T-helper 1 cell treated with Interleukin-12 subunit alpha and Interleukin-12 subunit beta and Interleukin-4 antibody, amounts not matched to agents 30 μg/mL and 1 μg/mL, for 36 hours (primary cell): ENCODE data around the gene VASN.

Source experiments
- H3K27ac Mint-ChIP-seq: one replicate; pipeline ENCODE4 v1.8.0; 2021; ENCODE audit warnings: mild to moderate bottlenecking, mixed read lengths
- H3K27me3 Mint-ChIP-seq: one replicate; pipeline ENCODE4 v1.8.0; 2021; ENCODE audit warnings: low read depth, mixed read lengths
- H3K36me3 Mint-ChIP-seq: one replicate; pipeline ENCODE4 v1.8.0; 2021; ENCODE audit warnings: low read depth, mixed read lengths
- H3K4me1 Mint-ChIP-seq: one replicate; pipeline ENCODE4 v1.8.0; 2021; ENCODE audit warnings: low read depth, mixed read lengths
- H3K4me3 Mint-ChIP-seq: one replicate; pipeline ENCODE4 v1.8.0; 2021; ENCODE audit warnings: mild to moderate bottlenecking, moderate library complexity, mixed read lengths
- H3K9me3 Mint-ChIP-seq: one replicate; pipeline ENCODE4 v1.8.0; 2021; ENCODE audit warnings: mixed read lengths

The VASN gene

DNA sequence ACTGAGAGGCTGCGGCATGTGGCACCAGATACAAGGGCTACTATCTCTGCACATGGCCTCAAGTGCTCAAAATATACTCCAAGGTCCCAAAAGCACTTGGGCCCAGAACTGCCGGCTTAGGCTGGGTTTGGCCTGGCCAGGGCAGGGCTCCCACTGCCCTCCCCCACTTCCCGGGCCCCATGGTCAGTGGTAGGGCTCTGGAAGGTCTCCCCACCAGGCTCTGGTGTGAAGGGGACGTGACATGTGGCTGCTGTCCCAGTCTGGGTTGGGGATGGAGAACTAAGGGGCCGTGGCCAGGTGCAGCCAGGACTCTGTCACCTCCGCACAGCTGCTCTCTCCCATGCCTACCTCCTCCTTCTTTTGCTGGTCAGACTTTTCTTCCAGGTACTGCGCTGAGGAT is 14.8 kb upstream of the VASN start:
- H3K27me3 Mint-ChIP-seq, result no peaks in the 10 kb centered on the region

DNA sequence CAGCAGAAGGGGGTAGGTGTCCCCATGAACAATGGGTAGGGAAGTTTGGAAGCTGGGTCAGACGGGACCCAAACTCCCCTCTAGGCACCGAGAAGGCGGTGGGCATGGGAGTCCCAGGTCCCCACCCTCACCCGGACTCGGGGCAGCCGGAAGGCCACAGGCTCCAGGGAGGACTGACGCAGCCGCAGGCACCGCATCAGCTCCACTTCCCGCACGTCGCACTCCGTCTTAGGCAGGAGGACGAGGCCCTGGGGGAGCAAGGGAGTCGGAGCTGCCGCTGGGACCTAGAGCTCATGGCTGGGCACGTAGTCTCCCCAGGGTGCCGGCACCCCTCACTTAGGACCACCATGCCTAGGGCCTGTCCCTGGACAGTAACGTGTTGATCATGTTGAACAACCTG is 13.4 kb upstream of the VASN start:
- H3K4me3 Mint-ChIP-seq, result no peak overlapping the region

More for the DNA sequence above, 14.8 kb upstream of the VASN start:
- H3K4me3 Mint-ChIP-seq, result no peak overlapping the region
- H3K36me3 Mint-ChIP-seq, result peaks cover 16% of the 10 kb centered on the region
- peaks cover under 1% of the 10 kb centered on the region for H3K4me1 Mint-ChIP-seq
- no peaks in the 10 kb centered on the region for H3K9me3 Mint-ChIP-seq
- no peak overlapping the region for H3K27ac Mint-ChIP-seq

DNA sequence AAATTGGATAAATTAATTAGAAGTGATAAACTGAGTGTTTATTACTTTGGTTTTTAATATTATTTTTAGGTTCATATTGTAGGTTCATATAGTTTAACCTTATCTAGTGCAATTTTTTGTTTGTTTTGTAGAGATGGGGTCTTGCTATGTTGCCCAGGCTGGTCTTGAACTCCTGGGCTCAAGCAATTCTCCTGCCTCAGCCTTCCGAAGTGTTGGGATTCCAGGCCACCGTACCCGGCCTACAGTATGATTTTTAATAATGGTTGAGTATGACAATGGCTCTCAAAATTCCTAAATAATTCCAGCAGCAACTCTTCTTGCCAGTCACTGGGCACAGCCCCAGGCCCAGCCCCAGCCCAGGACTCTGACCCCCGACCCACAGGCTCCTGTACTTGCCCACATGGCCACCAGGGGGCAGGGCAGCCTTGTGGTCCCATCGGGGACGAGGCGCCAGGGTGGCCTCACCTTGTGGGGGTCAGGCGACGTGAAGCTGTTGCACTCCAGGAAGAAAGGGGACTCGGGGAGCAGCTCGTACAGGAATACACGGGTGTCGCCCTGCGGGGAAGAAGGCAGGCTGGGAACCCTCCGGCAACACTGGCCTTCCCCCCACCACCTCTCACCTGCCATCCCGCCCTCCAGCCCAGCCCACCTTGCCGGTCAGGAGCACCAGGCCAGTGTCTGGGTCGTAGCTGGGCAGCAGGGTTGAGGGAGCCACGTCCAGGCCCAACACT is 12.7 kb upstream of the VASN start:
- no peak overlapping the region for H3K4me3 Mint-ChIP-seq
- H3K27me3 Mint-ChIP-seq, result no peaks in the 10 kb centered on the region
- H3K4me1 Mint-ChIP-seq, result no peaks in the 10 kb centered on the region
- H3K36me3 Mint-ChIP-seq, result peaks cover 22% of the 10 kb centered on the region
- no peaks in the 10 kb centered on the region for H3K9me3 Mint-ChIP-seq
- H3K27ac Mint-ChIP-seq, result peak overlapping the region; percentile 26

More for the DNA sequence above, 13.4 kb upstream of the VASN start:
- no peaks in the 10 kb centered on the region for H3K9me3 Mint-ChIP-seq
- H3K27me3 Mint-ChIP-seq, result no peaks in the 10 kb centered on the region
- H3K27ac Mint-ChIP-seq, result no peak overlapping the region
- H3K36me3 Mint-ChIP-seq, result peaks cover 19% of the 10 kb centered on the region
- no peaks in the 10 kb centered on the region for H3K4me1 Mint-ChIP-seq

DNA sequence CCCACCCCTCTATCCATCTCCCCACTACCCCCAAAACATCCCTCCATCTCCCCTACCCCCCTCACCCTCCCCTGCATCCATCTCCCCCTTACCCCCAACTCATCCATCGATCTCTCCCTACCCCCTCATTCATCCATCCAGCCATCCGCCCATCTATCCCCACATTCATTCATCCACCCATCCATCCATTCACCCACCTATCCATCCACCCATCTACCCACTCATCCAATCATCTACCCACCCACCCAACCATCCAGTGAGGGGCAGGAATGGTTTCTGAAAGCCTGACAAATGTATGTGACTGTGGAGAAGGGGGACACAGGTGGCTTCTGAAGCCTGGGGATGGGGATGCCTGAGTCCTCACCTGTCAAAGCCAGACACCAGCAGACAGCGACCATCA is 11.7 kb upstream of the VASN start:
- H3K27ac Mint-ChIP-seq, result no peak overlapping the region
- no peaks in the 10 kb centered on the region for H3K9me3 Mint-ChIP-seq
- H3K36me3 Mint-ChIP-seq, result peaks cover 15% of the 10 kb centered on the region
- H3K27me3 Mint-ChIP-seq, result no peaks in the 10 kb centered on the region
- no peaks in the 10 kb centered on the region for H3K4me1 Mint-ChIP-seq
- H3K4me3 Mint-ChIP-seq, result no peak overlapping the region

DNA sequence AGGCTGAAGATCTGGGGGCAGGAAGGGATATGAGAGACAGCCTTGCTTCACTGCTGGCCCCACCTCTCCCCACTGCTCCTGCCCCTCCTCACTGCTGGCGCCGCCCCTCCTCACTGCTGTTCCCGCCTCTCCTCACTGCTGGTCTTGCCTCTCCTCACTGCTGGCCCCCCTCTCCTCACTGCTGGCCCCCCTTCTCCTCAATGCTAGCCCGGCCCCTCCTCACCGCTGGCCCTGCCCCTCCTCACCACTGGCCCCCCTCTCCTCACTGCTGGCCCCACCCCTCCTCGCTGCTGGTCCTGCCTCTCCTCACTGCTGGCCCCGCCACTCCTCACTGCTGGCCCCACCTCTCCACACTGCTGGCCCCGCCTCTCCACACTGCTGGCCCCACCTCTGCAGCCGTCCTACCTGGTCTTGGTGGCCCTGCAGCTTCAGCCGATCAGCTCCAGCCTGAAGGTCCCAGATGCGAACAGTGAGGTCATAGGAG is 11.1 kb upstream of the VASN start:
- Mint-ChIP-seq H3K9me3 (no peaks in the 10 kb centered on the region), H3K4me1 (no peaks in the 10 kb centered on the region), H3K4me3 (no peak overlapping the region), H3K27ac (no peak overlapping the region), H3K27me3 (no peaks in the 10 kb centered on the region), H3K36me3 (peaks cover 14% of the 10 kb centered on the region)

DNA sequence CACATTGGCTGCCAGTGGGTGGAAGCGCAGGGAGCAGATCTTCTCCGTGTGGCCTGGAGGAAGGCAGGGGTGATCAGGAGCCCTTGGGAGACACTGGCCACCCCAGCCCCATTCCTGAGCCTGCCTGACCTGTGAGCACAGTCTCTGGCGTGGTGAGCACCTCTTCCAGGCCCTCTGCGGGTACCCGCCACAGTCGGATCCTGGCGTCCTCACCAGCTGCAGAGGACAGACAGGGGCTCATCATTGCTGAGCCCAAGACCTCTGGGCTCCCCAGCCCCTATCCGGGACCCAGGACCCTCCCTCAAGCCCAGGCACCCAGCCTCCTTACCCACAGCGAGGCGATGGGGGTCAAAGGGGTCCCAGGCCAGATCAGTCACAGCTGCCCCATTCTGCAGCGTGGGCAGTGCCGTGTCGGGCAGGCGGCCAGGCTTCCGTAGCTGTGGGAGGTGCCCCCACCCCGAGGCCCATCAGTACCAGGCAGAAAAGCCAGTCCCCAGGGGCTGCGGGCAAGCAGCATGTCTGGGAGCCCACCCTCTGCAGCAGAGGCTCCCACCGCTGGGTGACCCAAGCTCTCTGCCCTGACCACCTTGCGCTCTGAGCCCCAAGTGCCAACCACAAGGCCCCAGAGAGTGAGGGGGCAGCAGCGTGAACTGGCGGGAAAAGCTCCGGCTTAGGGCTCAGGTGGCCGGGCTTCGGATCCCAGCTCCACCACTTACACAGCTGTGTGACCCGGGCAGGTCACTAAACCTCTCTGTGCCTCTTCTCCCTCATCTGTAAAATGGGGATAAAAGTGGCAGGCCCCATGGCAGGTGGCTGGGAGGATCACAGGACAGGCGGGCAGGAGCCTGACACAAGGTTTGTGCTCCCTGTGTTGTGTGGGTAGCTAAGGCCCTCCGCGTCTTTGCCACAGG is 10.4 kb upstream of the VASN start:
- H3K27ac Mint-ChIP-seq, result no peak overlapping the region
- H3K9me3 Mint-ChIP-seq, result no peaks in the 10 kb centered on the region
- H3K27me3 Mint-ChIP-seq, result no peaks in the 10 kb centered on the region
- H3K4me1 Mint-ChIP-seq, result no peaks in the 10 kb centered on the region
- H3K4me3 Mint-ChIP-seq, result no peak overlapping the region
- peaks cover 14% of the 10 kb centered on the region for H3K36me3 Mint-ChIP-seq

DNA sequence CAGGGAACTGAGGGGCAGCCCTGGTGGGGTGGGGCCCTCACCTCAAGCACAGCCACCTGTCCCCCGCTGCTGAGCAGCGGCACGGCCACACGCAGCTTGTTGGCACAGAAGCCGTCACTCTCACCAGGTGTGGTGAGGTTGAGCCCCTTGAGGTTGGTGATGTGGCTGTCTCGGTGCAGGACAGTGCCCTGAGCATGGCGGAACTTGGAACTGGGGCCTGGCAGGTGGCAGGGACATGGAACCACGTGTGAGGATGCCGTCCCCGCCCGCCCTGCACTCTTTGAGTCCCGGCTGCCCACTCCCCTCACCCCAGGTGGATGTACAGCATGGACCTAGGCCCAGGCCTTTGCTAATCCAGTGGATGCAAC is 9.7 kb upstream of the VASN start:
- Mint-ChIP-seq H3K9me3 (no peaks in the 10 kb centered on the region), H3K27ac (no peak overlapping the region), H3K27me3 (no peaks in the 10 kb centered on the region), H3K4me3 (no peak overlapping the region), H3K4me1 (no peaks in the 10 kb centered on the region), H3K36me3 (peaks cover 14% of the 10 kb centered on the region)

DNA sequence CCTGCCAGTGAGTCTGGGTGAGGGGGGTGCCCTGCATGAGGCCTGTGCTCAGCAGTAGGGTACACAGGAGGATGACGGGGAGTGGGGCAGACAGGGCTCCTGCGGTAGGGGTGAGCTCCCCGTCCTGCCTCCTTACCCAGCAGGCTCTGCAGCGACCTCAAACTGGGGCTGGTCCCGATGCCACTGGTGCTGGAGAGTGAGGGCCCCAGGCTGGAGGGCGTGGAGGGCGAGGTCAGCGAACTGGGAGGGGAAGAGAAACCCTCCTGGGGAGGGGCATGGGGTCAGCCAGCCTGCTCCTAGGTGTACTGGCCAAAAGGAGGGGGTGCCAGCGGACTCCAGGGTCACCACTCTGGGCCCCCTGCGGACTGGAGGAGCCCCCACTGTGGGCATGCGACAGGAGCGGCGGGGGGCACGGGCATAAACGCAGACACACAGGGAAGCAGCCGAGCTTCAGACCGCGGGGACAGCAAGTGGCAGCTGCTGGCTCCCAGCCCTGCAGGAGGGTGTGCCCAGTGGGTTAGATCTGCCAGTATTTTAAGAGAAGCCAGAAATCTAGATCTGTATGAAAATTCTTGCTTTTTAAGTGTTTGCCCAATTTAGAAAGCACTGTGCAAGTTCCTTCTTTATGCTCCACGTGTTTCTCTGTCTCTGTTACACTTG is 9.0 kb upstream of the VASN start:
- H3K36me3 Mint-ChIP-seq, result peaks cover 14% of the 10 kb centered on the region
- no peak overlapping the region for H3K27ac Mint-ChIP-seq
- H3K9me3 Mint-ChIP-seq, result no peaks in the 10 kb centered on the region
- H3K4me1 Mint-ChIP-seq, result no peaks in the 10 kb centered on the region
- no peaks in the 10 kb centered on the region for H3K27me3 Mint-ChIP-seq
- H3K4me3 Mint-ChIP-seq, result no peak overlapping the region

DNA sequence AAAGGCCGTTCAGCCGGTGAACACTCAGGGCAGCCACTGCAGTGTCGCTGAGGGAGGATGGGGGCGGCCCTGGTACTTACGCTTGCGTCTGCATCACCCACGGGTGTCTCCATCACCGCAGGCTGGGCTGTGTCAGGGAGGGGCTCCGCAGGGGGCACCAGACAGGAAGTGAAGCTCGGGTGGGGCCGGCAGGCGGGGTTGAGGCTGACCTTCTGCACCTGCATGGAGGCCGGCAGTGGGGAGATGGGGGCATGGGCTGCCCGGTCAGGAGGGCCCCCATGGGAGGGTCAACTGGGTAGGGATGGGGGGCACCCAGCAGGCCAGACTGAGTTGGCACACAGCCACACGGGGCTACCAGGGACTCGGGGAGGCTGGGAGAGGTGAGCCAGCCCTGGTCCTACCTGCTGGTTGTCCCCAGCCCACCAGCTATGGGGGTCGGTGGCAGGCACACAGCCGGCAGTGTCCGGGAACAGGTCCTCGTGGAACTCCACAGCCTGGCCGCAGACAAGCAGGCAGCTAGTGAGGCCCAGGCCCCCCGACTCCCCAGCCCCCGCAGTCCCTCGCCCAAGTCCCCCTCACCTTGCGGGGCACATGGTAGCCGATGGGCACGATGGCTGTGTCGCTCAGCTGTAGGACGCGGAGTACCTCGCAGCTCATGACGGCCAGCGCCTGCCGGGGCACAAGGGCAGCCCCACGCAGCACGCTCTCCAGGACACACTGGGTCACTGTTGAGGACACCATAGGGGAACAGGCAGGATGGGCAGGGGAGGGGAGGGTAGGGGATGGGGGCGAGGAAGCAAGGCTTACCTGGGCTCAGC is 7.2 kb upstream of the VASN start:
- H3K9me3 Mint-ChIP-seq, result no peaks in the 10 kb centered on the region
- no peaks in the 10 kb centered on the region for H3K4me1 Mint-ChIP-seq
- H3K27ac Mint-ChIP-seq, result no peak overlapping the region
- H3K4me3 Mint-ChIP-seq, result no peak overlapping the region
- H3K27me3 Mint-ChIP-seq, result no peaks in the 10 kb centered on the region
- peaks cover 10% of the 10 kb centered on the region for H3K36me3 Mint-ChIP-seq

DNA sequence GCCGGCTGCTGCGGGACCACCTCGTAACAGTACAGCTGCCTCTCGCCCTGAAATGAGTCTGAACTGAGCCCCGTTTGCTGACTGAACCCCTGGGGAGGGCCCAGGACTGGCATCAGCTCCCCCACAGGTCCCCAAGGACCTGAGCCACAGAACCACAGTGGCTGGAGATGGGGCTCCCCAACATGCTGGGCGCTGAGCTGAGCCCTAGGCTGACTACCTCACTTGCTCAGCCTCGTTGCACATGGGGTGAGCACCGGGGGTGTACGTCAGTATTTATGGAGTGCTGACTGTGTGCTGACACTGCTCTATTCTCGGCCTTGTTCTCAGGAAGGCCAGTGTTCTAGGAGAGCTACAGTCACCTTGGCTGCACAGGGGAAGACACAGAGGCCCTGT is 6.6 kb upstream of the VASN start:
- no peaks in the 10 kb centered on the region for H3K9me3 Mint-ChIP-seq
- H3K27ac Mint-ChIP-seq, result no peak overlapping the region
- no peaks in the 10 kb centered on the region for H3K27me3 Mint-ChIP-seq
- no peak overlapping the region for H3K4me3 Mint-ChIP-seq
- no peaks in the 10 kb centered on the region for H3K4me1 Mint-ChIP-seq
- peaks cover 8% of the 10 kb centered on the region for H3K36me3 Mint-ChIP-seq

DNA sequence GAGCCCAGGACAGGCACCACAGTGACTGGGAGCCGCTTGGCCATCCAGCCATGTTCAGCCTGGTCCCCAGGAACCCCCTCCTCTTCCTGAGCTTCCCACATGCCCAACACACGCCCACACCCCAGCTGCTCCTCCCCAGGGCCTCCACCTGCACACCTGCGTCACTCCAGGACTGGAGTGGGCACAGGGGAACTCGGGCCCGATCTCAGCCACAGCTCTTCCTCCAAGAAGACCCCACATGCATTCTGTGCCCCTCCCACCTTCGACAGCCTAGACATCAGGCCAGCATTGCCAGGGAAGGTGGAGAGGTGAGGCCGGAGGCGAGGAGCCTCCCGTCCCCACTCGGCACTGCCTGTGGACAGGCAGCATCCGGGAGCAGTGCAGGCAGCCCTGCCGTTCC is 6.0 kb upstream of the VASN start:
- H3K27ac Mint-ChIP-seq, result no peak overlapping the region
- H3K4me1 Mint-ChIP-seq, result no peaks in the 10 kb centered on the region
- H3K9me3 Mint-ChIP-seq, result no peaks in the 10 kb centered on the region
- no peak overlapping the region for H3K4me3 Mint-ChIP-seq
- H3K36me3 Mint-ChIP-seq, result peaks cover 7% of the 10 kb centered on the region
- no peaks in the 10 kb centered on the region for H3K27me3 Mint-ChIP-seq

DNA sequence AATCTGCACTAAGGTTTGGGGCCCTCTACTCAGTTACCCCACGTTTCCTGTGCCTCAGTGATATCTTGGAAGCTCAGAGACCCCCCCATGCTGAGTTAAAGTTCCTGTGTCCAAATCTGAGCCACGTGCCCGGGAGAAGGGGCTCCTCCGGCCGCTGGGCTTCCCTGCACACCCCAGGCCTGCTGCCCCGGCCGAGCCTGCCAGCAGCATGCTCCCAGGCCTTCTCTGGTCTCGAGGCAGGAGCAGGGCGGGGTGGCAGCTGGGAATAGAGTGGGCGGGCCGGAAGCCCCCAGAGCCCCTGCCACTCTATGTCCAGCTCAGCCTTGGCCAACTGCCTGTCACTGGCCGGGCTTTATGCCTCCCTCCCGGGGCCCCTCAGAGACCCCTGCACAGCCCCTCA is 5.6 kb upstream of the VASN start:
- Mint-ChIP-seq H3K4me1 (no peaks in the 10 kb centered on the region), H3K27ac (no peak overlapping the region), H3K27me3 (no peaks in the 10 kb centered on the region), H3K4me3 (no peak overlapping the region), H3K36me3 (peaks cover 7% of the 10 kb centered on the region), H3K9me3 (no peaks in the 10 kb centered on the region)

DNA sequence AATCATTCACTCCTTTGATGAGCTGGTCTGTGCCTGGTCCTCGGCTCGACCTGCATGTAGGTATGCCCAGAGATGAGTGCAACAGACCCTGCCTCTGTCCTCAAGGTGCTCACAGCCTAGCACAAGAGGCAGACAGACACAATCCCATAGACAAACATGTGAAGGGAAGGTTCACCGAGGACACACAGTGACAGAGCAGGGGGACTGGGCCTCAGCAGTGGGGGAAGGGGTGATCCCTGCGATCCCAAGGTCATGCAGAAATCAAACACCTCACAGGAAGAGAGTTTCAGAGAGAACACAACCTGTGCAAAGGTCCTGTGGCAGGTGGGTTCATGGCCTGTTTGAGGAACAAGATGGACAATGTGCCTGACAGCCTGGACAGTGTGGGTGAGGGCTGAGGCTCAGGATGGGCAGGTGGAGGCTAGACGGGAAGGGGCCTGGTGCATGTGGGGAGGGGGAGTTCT is 4.2 kb upstream of the VASN start:
- no peaks in the 10 kb centered on the region for H3K27me3 Mint-ChIP-seq
- no peak overlapping the region for H3K27ac Mint-ChIP-seq
- no peaks in the 10 kb centered on the region for H3K9me3 Mint-ChIP-seq
- H3K36me3 Mint-ChIP-seq, result peaks cover 7% of the 10 kb centered on the region
- no peak overlapping the region for H3K4me3 Mint-ChIP-seq
- peaks cover 2% of the 10 kb centered on the region for H3K4me1 Mint-ChIP-seq
